Suprapubic skin (tissue), 4 donors: Measurements from ENCODE around the gene CLDN1. TPM values are rescaled to one million over a fixed set of nuclear protein-coding genes. Genes with fewer than 3 reads are reported as not detected.

ENCODE experiments used
- DNase-seq, 2 donors: peaks; one replicate each; pipeline ENCODE4 v3.0.0-alpha.2; 2019; ENCODE audit warnings: low spot score in 2 of 2
- H3K27ac ChIP-seq: fragments of 200-600 bp; sonication (generic); one replicate; pipeline ENCODE4 v1.5.1; 2019
- H3K27me3 ChIP-seq: fragments of 200-600 bp; sonication (generic); one replicate; pipeline ENCODE4 v1.5.1; 2019
- H3K36me3 ChIP-seq: fragments of 200-600 bp; sonication (generic); one replicate; pipeline ENCODE4 v1.5.1; 2019
- H3K4me1 ChIP-seq: fragments of 200-600 bp; sonication (generic); one replicate; pipeline ENCODE4 v1.5.1; 2019
- H3K4me3 ChIP-seq: fragments of 200-600 bp; sonication (generic); one replicate; pipeline ENCODE4 v1.5.1; 2019; ENCODE audit warnings: mild to moderate bottlenecking
- H3K9me3 ChIP-seq: fragments of 200-600 bp; sonication (generic); one replicate; pipeline ENCODE4 v1.5.1; 2019
- CTCF ChIP-seq, 2 donors: fragments of 200-600 bp in 1 of 2; fragments of 450-650 bp in 1 of 2; sonication (generic) in 1 of 2; IDR thresholded peaks; one replicate each; pipeline ENCODE4 v1.5.1; 2016 to 2019; ENCODE audit warnings: antibody characterized with exemption in 2 of 2, mild to moderate bottlenecking in 1 of 2, moderate library complexity in 1 of 2
- EP300 ChIP-seq: sonication (generic); formaldehyde crosslinking; IDR thresholded peaks from one replicate; pipeline ENCODE4 v1.6.1; 2017; ENCODE audit warnings: antibody characterized with exemption
- POLR2A ChIP-seq, 2 donors: fragments of 450-650 bp; IDR thresholded peaks; one replicate each; pipeline ENCODE4 v1.6.1; 2017; ENCODE audit warnings: antibody characterized with exemption in 2 of 2, mild to moderate bottlenecking in 2 of 2, moderate library complexity in 2 of 2
- POLR2AphosphoS5 ChIP-seq, 3 donors: sonication (generic); formaldehyde crosslinking; IDR thresholded peaks; one replicate each; pipeline ENCODE4 v1.6.1; 2017; ENCODE audit warnings: antibody characterized with exemption in 3 of 3
- WGBS: methylation state at CpG from one replicate; pipeline ENCODE4 v1.1.5; 2018; 5-methylcytosine and 5-hydroxymethylcytosine counted together
- total RNA-seq, 4 donors: library from RNA; depleted of rRNA; stranded (reverse); fragments of >200 nt; gene quantifications; one replicate each; pipeline ENCODE4 v1.1.0, GENCODE V29; 2016

The CLDN1 gene
- total RNA-seq, 4 donors from 2014 or later, result 524 to 822 (median 675) TPM

- H3K36me3 ChIP-seq, result no peaks in the 10 kb centered on the region
- H3K4me1 ChIP-seq, result peaks cover 11% of the 10 kb centered on the region
- H3K27me3 ChIP-seq, result no peaks in the 10 kb centered on the region
- no peaks in the 10 kb centered on the region for H3K9me3 ChIP-seq
- 33% methylated on average over 3 of the region's 3 CpGs for WGBS
- no peak overlapping the region for H3K4me3 ChIP-seq
- no peak for DNase-seq
- peak overlapping the region; percentile 79 for H3K27ac ChIP-seq
- TF ChIP-seq EP300 (no peak), CTCF (IDR thresholded peaks at IDR 0.05) (no peak), POLR2A (IDR thresholded peaks at IDR 0.05) (no peak), POLR2AphosphoS5 (IDR thresholded peaks at IDR 0.05) (no peak)
Measured at GRCh38 chr3:190336516-190337189, 14.4 kb upstream of the CLDN1 start.

- no peaks in the 10 kb centered on the region for H3K27me3 ChIP-seq
- H3K27ac ChIP-seq, result no peak overlapping the region
- WGBS, result 41% methylated on average over 1 of the region's 1 CpG
- H3K4me3 ChIP-seq, result no peak overlapping the region
- H3K4me1 ChIP-seq, result peaks cover 11% of the 10 kb centered on the region
- no peaks in the 10 kb centered on the region for H3K36me3 ChIP-seq
- DNase-seq, result no peak
- no peaks in the 10 kb centered on the region for H3K9me3 ChIP-seq
- TF ChIP-seq EP300 (no peak), POLR2A (IDR thresholded peaks at IDR 0.05) (no peak), POLR2AphosphoS5 (IDR thresholded peaks at IDR 0.05) (no peak), CTCF (IDR thresholded peaks at IDR 0.05) (no peak)
Measured at GRCh38 chr3:190333961-190334360, 11.7 kb upstream of the CLDN1 start.

- H3K4me3 ChIP-seq, result no peak overlapping the region
- WGBS, result 90% methylated on average over 3 of the region's 3 CpGs
- DNase-seq, result no peak
- TF ChIP-seq CTCF (IDR thresholded peaks at IDR 0.05) (no peak), EP300 (no peak), POLR2AphosphoS5 (IDR thresholded peaks at IDR 0.05) (no peak), POLR2A (IDR thresholded peaks at IDR 0.05) (no peak)
- H3K4me1 ChIP-seq, result peaks cover 18% of the 10 kb centered on the region
- no peak overlapping the region for H3K27ac ChIP-seq
- no peaks in the 10 kb centered on the region for H3K27me3 ChIP-seq
- no peaks in the 10 kb centered on the region for H3K36me3 ChIP-seq
- no peaks in the 10 kb centered on the region for H3K9me3 ChIP-seq
Measured at GRCh38 chr3:190330936-190331734, 8.9 kb upstream of the CLDN1 start.

- DNase-seq, result no peak
- no peaks in the 10 kb centered on the region for H3K36me3 ChIP-seq
- TF ChIP-seq POLR2AphosphoS5 (IDR thresholded peaks at IDR 0.05), result no peak
- no peak for TF ChIP-seq CTCF (IDR thresholded peaks at IDR 0.05)
- TF ChIP-seq POLR2A (IDR thresholded peaks at IDR 0.05), result no peak
- no peak for TF ChIP-seq EP300
- peak overlapping the region; percentile 67 for H3K27ac ChIP-seq
- H3K27me3 ChIP-seq, result no peaks in the 10 kb centered on the region
- 23% methylated on average over 4 of the region's 4 CpGs for WGBS
- peaks cover 20% of the 10 kb centered on the region for H3K4me1 ChIP-seq
- no peak overlapping the region for H3K4me3 ChIP-seq
- no peaks in the 10 kb centered on the region for H3K9me3 ChIP-seq
Measured at GRCh38 chr3:190326930-190327329, 4.7 kb upstream of the CLDN1 start.

- no peaks in the 10 kb centered on the region for H3K36me3 ChIP-seq
- WGBS, result 64% methylated on average over 4 of the region's 4 CpGs
- H3K27ac ChIP-seq, result peak overlapping the region; percentile 67
- H3K27me3 ChIP-seq, result no peaks in the 10 kb centered on the region
- no peak overlapping the region for H3K4me3 ChIP-seq
- H3K4me1 ChIP-seq, result peaks cover 22% of the 10 kb centered on the region
- no peak for DNase-seq
- no peak for TF ChIP-seq POLR2AphosphoS5 (IDR thresholded peaks at IDR 0.05)
- no peak for TF ChIP-seq POLR2A (IDR thresholded peaks at IDR 0.05)
- TF ChIP-seq CTCF (IDR thresholded peaks at IDR 0.05), result no peak
- no peak for TF ChIP-seq EP300
- no peaks in the 10 kb centered on the region for H3K9me3 ChIP-seq
Measured at GRCh38 chr3:190326361-190326760, 4.1 kb upstream of the CLDN1 start.
